Tongue (tissue), 2 donors: ENCODE measurements around the gene CTNNA1. TPM values are rescaled to one million over a fixed set of nuclear protein-coding genes. Genes with fewer than 3 reads are reported as not detected.

ENCODE experiments used
- DNase-seq: peaks from one replicate; pipeline ENCODE4 v3.0.0-alpha.2; 2015
- total RNA-seq: library from RNA; depleted of rRNA; stranded (reverse); fragments of >200 nt; gene quantifications from one replicate; pipeline ENCODE4 v1.2.3, GENCODE V29; 2014

The CTNNA1 gene
- total RNA-seq, 1 donor from 2014 or later = 416 TPM

- no peak for DNase-seq
These were observed 196.8 kb downstream of the CTNNA1 start for GRCh38 chr5:138949988-138950387.

DNA sequence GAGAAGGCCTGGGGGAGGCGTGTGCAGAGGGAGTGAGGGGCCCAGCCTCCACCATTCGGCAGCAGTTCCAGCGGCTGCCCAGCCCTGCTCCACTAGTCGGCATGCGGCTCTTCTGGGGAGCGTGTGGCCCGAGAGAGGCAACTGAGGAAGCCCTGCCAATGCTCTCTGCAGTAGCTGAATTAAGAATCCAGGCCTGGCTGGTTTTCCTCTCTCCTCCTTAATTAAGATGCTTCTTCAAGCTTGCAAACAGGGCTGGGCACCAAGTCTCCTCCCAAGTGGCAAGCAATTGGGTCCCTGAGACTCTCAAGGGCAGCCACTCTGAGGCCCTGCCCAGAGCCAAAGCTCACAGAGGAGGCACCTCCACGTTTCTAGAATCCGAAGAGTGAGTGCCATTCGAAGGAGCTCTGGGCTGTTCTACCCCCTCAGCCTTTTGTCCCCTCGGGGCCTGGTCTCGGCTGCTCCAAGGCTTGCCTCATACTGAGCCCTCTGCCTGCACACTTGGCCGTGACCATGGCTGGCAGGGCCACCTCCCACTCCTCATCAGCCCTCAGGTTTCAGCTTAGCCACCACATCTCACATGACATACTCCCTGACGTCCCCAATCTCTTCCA is 197.3 kb downstream of the CTNNA1 start:
- DNase-seq = no peak

DNA sequence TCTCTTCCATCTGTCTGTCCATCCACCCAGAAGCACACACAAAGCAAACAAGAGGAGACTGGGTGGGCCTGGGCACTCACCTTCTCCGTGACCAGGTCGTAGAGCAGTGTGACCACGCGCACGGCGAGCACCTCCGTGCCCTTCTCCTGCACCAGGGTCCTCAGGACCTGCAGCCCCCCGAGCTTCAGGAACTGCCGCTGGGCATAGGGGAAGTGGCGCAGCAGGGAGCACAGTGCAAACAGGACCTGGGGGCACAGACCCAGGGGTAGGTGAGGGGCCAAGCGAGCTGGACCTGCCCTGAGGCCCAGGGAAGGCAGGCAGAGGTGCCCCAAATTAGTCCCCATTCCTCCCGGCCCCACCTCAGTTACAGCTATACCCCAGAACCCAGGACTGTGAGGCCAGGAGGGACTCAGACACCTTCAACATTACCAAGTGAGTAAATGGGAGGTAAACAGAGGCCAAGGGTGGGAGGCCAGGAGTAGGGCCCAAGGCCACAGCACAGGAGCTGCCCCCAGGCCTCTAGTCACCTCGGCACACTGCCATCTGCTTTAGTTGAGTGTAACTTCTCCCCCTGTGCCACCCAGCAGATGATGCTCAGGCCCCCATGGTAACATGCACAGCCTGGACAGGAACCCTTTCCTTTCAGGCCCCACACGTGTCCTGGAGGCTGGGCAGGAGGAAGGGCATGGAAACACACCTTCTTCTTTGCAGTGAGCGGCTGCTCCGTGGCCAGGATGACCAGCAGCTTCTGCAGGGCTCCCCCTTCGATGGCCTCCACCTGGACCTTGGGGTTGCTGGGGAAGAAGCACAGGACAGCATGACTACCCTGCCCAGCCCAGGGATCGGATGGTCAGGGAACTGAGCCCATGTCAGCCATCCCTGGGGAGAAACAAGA is 198.1 kb downstream of the CTNNA1 start:
- no peak for DNase-seq

- DNase-seq = no peak
These were observed 198.9 kb downstream of the CTNNA1 start for GRCh38 chr5:138951986-138952735.

- peak; percentile 73 for DNase-seq
These were observed 199.7 kb downstream of the CTNNA1 start for GRCh38 chr5:138952962-138953361.

DNA sequence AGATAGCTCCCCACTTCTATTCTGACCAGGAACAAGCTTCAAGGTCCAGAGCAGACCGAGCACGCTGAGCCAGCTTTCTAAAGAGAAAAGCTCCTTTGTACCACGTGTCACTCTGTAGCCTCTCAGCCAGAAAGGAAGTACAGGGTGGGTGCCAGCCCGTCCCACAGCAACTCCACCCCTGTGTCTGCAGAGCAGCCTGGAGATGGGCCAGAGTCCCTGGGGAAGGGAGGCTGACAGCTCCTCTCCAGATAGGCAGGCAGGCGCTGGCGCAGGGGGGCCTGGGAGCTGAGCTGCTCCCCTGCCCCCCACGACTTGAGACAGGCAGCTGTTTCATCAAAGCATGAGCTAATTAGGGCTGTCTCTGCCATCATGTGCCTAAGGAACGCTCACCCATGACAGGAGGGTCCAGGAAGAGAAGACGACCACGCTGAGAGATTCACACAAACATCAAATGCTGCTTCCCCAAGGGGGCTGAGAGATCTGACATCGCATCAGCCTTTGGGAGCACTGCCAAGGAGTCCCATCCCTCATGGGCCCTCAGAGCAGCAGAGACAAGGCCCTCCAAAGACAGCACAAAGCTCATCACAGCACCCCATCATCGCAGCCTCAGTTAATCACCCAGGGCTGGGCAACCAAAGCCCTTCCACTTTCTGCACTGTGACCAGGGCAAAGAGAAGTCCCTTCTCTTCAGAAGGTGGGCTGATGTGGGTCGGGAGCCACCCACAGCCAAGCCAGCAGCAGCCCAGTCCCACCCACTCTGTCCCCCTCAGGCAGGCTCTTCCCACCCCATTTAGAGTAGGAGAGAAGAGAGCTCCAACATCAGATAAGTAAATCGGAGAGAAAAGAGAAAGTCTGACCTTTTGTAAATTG is 200.4 kb downstream of the CTNNA1 start:
- peak; percentile 90 for DNase-seq

DNA sequence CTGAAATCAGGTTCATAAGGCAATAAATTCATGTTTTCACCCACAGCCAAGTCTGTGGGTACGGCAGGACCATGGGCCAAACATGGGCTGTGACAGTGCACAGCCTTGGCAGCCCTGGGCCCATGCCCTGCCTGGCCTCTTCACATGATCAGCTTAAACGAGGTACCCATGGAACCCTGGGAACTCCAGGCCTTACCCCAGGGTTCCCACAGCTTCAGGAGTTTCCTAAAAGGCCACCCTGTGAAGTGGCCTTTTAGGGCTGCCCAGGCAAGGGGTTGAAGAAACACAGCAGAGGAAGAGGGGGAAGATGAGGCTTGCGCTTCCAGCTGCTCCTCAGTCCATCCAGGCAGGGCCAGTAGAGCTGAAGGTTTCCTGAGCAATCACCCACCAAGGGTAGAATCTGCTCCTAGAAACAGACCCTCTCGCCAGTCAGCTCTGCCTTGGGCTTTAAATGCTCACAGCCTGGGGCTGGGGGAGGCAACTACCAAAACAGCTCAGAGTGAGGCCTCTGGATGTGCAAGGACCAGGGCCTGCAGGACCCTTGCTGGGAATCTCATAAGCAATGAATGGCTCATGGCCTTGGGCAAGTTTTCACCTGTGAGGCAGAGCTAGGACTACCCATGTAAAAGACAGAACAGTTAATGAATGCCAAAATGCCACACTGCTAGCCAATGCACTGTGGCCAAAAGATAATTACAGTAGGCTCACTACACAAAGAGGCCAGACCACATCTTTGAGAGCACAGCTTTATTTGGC is 201.2 kb downstream of the CTNNA1 start:
- DNase-seq = no peak

DNA sequence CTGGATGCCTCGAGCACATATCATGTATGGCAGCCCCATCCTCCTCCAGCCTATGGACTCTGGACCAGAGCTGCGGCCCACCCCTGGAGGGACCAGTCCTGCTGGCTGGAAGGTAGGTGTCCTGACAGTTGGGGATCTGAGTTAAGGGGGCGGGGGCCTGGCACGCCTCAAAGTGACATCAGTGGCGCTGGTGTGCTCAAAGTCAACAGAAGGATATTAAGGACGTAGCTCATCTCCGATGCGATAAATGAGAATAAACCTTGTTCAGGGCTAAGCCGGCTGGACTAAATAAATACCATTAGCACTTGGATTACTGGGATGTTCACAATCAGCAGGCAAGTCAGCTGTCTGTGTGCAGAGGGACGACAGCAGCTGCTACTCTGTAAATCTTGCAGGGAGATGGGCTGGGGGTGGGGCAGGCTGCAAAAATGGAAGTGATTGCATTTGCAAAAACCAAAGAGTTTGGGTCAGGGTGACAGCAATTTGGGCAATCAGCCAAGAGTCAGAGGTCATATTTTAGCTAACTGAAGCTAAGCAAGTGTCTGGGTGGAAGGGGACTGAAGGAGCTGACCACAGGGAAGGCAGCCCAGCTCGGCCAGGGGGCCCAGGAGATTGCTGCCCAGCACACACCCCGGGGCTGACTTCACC is 201.9 kb downstream of the CTNNA1 start:
- DNase-seq = peak; percentile 91

DNA sequence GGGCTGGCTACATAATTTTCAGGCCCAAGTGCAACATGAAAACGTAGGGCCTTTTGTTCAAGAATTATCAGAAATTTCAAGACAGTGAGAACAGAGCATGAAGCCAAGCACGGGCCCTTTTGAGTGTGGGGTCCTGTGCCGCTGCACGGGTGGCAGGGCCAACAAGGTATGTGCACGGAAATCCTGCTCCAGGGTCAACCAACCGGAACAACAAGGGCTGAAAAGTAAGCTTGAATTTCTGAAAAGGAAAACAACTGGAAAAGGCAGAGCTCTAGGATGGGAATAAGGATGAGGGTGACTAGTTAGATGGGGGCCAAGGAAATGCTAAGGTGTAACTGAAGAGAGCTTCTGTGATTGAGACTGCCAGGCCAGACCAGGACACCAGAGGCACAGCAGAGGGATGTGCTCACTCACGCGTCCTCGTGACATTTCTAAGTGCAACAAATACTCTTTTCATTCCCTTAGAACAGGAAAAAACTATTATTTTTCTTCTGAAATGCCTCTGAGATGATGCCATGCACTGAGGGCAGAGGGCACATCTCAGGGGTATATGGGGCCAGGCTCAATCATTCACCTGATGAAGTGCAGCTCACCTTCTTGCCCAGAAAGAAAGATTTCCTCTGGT is 202.6 kb downstream of the CTNNA1 start:
- DNase-seq = no peak

- no peak for DNase-seq
These were observed 203.6 kb downstream of the CTNNA1 start for GRCh38 chr5:138956801-138957200.

DNA sequence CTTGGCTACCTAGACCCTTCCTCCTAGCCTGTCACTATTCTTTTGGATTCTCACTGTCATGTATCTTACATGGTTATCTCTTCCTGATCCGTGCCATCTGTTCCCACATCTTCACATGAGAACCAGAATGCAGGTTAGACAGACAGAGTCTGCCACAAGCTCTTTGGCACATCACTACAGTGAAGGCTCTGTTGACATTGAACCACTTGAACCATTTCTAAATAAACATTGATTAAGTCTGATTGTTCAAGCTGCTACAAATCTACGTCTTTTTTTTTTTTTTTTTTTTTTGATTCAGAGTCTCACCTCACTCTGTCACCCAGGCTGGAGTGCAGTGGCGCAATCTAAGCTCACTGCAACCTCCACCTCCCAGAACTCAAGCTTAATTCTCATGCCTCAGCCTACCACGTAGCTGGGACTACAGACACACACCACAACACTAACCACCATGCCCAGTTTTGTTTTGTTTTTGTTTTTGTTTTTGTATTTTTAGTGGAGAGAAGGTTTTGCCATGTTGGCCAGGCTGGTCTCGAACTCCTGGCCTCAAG is 207.0 kb downstream of the CTNNA1 start:
- DNase-seq = no peak

- DNase-seq = no peak
These were observed 208.0 kb downstream of the CTNNA1 start for GRCh38 chr5:138961221-138961620.

DNA sequence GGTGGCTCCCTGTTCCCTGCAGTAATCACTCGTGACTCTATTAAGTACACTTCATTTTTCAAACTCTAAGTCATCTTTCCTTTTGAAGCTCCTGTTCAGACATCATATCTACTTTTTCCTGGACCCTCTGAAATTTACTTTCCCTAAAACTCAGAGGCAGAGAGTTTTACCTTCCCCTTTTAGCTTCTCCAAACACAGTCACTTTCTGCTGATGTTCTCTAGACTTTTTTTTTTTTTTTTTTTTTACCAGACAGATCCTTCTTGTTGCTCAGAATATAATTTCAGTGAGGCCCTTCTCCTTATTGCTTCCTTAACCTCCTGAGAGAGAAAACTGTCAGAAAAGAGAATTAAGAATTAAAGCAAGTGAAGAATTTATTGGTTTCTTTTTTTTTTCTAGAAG is 208.5 kb downstream of the CTNNA1 start:
- no peak for DNase-seq

DNA sequence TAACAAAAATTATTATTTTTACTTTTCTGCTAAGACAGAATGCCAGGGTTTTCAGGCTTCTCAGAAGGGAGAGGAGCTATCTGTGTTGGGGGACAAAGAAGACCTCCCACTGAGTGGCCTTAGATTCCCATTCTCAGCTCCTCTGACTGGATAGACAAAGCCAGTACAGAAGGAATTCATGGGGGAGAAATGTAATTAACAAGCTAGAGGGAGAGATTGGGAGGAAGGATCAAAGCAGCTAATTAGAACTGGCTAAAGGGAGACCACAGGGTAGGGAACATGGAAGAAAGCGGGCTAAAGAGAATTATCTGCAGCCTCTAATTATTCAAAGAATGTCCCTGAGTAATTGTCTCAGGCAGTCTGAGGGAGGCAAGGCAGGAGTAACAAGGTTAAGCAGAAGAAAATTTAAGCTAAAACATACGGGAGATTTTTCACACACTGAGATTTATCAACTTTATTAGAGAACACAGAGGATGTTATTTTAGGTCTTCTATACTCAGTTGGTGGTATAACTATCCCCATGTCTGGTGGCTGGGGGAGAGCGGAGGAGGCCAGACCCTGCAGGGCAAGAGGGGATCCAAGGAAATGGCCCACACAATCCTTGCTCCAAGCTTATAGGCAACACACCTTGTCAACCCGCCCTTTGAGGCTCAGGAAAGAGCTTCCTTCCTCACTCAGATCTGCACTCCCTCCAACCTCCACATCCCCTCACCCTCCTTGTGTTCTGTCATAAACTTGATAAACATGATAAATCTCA is 209.6 kb downstream of the CTNNA1 start:
- no peak for DNase-seq

DNA sequence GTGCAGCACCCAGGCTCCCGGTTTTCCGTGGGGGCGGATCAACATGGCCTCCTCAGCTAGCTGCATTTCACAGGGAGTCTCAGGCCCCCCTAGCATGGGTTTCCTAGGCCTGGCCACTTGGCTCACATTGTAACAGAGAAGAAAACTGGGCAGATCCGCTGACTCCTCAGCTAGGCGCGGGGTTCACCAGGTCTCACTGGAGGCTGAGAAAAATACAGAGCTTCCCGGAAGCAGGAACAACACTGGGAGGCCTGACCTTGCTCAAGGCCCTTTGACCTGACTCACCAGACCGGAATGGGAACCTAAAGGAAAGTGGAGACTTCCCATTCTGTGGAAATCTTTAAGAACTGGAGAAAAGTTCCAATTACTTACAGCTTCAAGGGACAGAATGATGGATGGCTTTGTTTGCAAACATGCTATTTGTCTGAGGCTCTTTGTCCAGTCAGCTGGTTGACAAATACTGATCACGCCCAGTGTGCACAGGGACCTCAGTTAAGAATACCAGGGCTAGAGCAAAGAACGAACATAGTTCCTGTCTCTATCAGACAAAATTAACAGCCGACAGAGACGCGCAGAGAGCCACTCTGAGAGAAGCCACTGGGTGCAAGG is 210.6 kb downstream of the CTNNA1 start:
- no peak for DNase-seq

- no peak for DNase-seq
These were observed 211.5 kb downstream of the CTNNA1 start for GRCh38 chr5:138964647-138965201.

DNA sequence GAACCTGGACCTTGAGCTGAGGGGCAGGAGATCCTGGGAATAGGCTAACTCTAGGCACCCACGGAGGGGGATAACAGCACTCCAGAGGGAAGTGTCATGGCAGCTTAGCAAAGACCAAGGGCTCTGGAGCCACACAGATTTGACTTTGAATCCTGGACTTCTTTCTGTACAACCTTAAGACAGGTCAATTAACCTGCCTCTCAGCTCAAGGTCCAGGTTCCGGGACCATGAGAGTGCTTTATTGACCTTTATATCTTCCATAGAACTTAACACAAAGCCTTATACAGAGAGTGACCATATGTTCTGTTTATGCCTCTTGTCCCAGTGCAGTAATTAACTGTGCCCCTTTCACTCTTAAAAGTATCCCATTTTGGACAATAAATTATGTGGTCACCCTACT is 212.4 kb downstream of the CTNNA1 start:
- DNase-seq = no peak

- no peak for DNase-seq
These were observed 213.2 kb downstream of the CTNNA1 start for GRCh38 chr5:138966236-138966985.
